Measurements from ENCODE around the gene RABAC1.
"Not testable (repeated sequence)": the region's sequence is repeated elsewhere in the genome, so short reads cannot be mapped to it uniquely, and the experiment has no call there.

The RABAC1 gene

GRCh38 chr19:41947091-41947490 lies 12.0 kb downstream of the RABAC1 start:
- FAIRE-seq (no peak), DNase-seq (ENCODE audit: low spot score) (no peak)

GRCh38 chr19:41945135-41945766 lies 13.9 kb downstream of the RABAC1 start:
- DNase-seq (ENCODE audit: low spot score) (no peak), FAIRE-seq (no peak)

GRCh38 chr19:41944336-41944735 lies 14.8 kb downstream of the RABAC1 start:
- FAIRE-seq (no peak), DNase-seq (ENCODE audit: low spot score) (no peak)

DNA sequence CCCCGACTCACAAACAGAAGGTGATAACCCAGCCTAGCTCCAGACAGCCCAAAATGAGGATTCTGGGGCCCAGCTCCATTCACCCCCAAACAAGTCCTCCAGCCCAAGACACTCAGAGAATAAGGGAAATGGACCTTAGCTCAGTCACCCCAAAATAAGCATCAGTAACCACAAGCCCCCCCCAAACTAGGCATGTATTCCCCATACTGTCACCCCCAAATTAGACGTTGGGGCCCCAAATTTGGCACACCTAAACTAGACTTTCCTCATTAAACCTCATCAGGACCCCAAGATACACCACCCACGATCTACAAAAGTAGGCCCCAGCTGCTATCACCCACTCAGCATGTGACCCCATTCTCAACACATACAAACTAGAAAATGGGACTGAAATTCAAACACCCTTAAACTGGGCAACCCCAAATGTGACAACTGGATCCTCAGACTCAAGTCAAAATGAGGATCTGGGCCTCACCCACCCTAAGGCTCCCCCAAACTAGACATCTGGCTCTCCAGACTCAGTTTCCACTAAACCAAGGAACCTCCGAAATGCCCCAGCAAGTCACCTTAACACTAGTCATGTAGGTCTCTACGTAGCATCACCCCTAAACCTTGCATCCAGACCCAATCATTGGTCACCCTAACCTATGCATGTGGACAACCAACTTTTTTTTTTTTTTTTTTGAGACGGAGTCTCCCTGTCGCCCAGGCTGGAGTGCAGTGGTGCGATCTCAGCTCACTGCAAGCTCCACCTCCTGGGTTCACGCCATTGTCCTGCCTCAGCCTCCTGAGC lies 17.5 kb downstream of the RABAC1 start:
- DNase-seq (ENCODE audit: low spot score), result no peak
- FAIRE-seq, result no peak

- no peak for FAIRE-seq
Measured at GRCh38 chr19:41940731-41941409, 18.3 kb downstream of the RABAC1 start.

DNA sequence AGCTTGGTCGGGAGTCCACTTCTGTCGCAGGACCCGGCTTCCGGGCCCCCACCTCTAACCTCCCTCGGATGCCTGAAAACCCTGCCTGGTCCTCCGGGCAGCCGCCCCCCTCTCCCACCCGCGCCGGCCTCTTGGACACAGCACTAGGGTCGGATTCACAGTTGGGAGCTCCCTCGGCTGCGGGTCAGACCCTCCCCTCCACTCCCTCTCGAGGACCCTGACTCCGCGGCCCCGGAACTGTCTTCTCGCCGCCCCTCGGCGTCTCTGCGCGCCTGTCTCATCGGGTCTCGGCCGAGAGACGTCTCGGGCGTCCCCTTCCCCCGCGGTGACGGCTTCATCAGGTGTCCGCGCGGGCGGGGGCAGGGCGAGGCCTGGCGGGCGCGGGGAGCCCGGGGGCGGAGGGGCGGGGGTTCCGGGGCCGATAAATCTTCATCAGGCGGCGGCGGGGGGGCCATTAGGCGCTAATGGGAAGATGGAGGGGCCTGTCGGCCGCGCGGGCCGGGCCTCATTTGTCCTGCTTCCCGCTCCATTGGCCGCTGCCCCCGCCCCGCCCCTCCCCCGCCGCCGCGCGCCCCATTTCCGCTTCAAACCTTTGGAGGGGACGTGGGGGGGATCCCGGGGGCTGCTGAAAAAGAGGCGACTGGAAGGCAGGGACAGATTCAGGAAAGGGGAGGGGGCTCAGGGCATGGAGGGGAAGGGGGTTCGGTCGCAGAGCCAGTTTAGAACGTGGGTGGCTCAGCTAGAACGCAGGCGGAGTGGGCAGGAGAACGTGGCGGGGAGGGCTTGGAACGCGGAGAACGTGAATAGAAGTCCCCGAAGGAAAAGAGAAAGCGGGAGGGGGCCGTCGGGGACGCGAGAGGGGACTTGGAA lies 19.0 kb downstream of the RABAC1 start:
- FAIRE-seq (no peak), DNase-seq (ENCODE audit: low spot score) (peak; percentile 80)

More at GRCh38 chr19:41940731-41941409, 18.3 kb downstream of the RABAC1 start:
- no peak for DNase-seq (ENCODE audit: low spot score)

- not testable (repeated sequence) for FAIRE-seq; DNase-seq (ENCODE audit: low spot score)
Measured at GRCh38 chr19:41939209-41939608, 19.9 kb downstream of the RABAC1 start.

DNA sequence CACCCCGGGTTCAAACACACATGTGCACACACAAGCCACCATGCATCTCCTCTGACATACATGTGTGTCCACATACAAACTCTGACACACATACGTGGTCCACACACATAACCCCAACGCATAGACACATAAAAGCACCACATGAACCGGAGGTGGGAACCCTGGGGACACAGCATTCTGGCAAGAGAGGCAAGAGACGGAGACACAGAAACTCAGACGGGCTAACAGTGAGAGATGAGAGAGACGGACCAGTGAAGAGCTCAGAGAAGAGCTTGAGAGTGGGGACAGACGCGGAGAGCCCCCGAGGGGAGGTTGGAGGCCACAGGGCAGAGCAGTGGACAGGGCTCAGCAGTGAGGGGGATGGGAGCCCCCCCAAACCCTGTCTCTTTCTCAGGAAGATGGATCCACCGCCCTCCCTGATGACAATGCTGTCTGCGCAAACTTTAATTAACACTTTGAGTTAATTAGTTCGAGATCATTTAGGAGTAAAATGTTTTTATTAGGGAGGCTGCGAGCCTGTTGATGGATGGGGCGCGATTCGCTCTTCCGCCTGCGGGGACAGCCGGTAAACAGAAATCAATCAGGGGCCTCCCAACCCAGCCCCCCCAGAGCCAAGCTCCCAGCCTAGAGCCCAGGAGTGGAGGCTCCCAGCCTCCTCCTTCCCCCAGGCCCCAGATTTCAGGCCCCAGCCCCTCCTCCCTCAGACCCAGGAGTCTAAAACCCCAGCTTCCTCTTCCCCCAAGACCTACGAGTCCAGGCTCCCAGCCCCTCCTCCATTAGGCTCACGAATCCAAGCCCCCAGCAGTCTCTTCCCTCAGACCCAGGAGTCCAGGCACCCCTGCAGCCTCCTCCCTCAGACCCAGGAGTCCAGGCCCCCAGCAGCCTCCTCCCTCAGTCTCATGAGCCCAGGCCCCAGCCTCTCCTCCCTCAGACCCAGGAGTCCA lies 21.3 kb downstream of the RABAC1 start:
- FAIRE-seq (no peak), DNase-seq (ENCODE audit: low spot score) (no peak)

DNA sequence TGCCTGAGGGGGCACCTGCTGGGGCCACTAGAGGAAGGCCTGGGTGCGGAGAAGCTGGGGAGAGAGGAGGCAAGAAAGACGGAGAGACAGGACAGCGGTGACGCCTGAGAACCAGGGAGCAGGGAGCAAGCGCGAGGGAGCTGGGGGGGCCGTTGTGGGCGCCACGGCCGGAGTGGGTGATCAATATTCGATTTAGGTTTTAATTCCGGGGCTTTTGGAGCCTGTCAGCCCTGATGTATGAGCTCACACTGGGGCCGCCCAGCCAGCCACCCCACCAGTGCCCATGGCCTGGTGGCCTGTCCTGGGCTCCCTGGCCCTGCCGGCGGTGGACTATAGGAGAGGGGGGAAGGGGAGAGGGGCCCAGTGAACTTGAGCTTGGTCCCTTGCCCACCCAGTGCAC lies 22.2 kb downstream of the RABAC1 start:
- FAIRE-seq, result no peak
- no peak for DNase-seq (ENCODE audit: low spot score)

DNA sequence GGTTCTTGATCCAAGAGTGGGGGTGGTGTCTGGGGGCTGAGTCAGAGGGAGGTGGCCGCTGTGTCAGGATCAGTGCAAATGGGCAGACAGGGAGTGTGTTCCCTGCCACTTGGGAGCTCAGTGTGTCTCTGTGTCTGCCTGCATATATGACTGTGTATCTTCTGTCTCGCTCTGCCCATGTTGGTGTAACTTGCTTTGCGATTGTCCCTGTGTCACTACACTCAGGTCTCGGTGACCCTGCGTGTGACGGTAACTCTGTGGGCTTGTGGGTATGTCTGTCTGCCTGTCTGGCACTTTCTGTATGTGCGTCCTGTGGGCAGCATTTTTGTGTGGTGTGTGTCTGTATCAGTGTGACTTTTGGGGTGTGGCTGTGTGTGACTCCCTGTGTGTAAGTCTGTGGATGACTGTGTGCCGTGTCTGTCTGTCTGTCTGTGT lies 22.7 kb downstream of the RABAC1 start:
- FAIRE-seq (peak; percentile 73), DNase-seq (ENCODE audit: low spot score) (no peak)

DNA sequence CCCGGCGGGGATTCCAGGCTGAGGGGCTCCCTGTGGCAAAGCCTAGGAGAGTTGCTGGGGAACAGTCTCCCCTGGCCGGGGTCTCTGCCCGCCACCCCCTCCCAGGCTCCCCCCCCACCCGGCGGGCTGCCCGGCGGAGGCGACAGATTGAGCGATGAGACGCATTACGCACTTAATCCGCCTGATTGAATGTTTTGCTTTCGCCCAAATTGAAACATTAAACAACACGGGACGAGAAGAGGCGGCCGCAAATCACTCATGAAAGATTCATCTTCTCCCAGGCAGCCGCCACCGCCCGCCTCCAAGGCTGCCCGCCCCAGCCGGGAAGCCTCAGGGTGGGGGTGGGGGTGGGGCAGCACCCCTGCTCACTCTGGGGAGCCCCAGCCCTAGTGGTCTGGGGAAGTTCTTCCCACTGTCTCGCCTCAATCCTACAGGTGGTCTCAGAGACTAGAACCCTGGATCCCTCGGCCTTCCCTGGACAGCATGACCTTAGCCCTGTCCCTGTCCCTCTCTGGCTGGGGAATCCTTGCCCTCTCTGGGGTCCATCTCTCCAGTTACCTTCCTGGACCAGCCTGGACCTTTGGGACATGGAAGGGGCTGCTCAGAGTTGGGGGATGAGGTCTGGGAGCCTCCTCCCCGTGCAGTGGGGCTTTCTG lies 23.2 kb downstream of the RABAC1 start:
- DNase-seq (ENCODE audit: low spot score) (no peak), FAIRE-seq (no peak)

DNA sequence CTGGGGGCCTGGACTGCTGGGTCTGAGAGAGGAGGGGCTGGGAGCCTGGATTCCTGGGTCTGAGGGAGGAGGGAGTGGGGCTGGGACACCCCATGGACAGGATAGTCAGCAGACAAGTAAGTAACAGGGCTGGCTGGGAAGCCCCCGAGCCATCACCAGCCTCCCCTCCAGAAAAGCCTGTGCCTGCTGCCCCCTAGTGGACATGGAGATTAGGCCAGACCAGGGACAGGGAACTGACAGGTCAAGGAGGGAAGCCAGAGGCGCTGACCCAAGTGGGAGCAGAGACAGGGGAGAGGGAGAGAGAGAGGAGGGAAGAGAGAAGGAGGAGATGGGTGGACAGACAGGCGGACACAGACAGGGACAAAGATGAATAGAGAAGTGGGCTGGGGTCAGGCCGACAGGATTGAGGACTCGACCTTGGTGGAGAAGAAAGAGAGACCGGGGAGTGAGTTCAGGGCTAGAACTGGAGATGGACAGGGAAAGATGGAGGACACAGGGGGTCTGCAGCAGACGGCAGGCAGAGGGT lies 24.2 kb downstream of the RABAC1 start:
- peak; percentile 82 for DNase-seq (ENCODE audit: low spot score)
- no peak for FAIRE-seq

- peak; percentile 42 for FAIRE-seq
- no peak for DNase-seq (ENCODE audit: low spot score)
Measured at GRCh38 chr19:41933693-41934426, 25.3 kb downstream of the RABAC1 start.

DNA sequence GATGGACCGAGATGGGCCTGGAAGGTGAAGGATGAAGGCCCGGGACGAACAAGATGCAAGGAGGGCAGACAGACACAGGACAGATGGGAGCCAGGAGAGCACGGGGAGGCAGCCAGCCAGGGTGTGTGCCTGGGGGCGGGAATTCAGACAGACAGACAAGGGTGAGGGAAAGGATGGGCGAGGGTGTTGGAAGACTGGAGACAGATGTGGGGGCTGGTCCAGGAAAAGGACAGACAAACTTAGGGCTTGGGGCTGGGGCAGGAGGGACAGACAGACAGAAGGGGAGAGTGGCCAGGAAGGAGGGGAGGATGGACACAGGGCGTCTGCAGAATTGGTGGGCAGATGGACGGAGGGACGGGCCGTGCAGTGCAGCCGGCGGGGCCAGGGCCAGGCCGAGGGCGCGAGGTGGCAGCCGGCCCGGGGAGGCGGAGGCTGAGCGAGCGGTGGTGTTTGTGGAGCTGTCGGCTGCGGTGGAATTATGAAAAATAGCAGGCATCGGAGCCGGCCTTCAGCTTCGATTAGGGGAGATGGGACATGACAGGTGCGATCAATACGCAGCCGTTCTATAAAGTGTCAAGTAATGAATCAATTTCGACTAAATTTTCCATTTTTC lies 26.3 kb downstream of the RABAC1 start:
- FAIRE-seq (no peak), DNase-seq (ENCODE audit: low spot score) (no peak)

GRCh38 chr19:41932259-41932719 lies 26.8 kb downstream of the RABAC1 start:
- no peak for FAIRE-seq
- no peak for DNase-seq (ENCODE audit: low spot score)

DNA sequence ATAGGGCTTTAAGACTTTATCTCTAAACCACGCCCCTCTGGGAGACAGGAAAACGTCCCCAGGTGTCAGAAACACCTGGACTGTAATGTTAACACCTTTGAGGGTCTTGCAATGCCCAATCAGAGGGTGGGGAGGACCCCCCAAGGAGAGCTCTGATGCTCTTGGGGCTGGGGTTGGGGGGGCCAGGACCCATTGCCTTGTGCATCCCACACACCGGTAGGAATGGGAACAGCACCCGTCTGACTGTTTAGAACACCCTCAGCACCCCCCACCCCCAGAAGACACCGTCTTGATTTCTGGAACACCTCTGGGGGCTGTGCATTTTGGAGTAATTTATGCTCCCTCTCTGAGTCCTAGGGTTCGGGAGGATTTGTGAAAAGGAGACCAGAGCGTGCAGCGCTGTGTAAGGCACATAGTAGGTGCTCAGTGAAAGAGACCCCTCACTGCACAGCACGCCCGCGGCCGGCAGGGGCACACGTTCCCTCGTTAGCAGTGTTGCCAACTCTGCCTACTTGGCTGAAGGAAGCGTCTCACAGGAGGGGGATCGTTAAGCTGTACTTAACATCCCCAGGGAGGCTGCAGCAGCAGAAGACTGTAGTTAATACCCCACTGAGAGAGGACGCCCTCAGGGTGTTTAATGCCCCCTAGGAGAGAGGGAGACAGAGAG lies 28.1 kb downstream of the RABAC1 start:
- FAIRE-seq (no peak), DNase-seq (ENCODE audit: low spot score) (no peak)

- FAIRE-seq (no peak), DNase-seq (ENCODE audit: low spot score) (no peak)
Measured at GRCh38 chr19:41930322-41930722, 28.8 kb downstream of the RABAC1 start.
